Thoracic aorta (tissue), 2 donors: ENCODE measurements around the gene AKAP6. TPM values are rescaled to one million over a fixed set of nuclear protein-coding genes. Genes with fewer than 3 reads are reported as not detected.

Source experiments
- ATAC-seq: fragments of 150-250 bp; one replicate; pipeline ENCODE4 v1.8.0; 2017; ENCODE audit warnings: low read depth; ENCODE audit not compliant: insufficient number of reproducible peaks, low FRiP score
- DNase-seq: peaks from one replicate; pipeline ENCODE4 v3.0.0-alpha.2; 2020; ENCODE audit warnings: low spot score
- H3K27ac ChIP-seq, 2 donors: fragments of 200-600 bp; sonication (generic); 1 replicate in 1 of 2; 2 replicates in 1 of 2; pipeline ENCODE4 v1.5.1; 2016; ENCODE audit warnings: mild to moderate bottlenecking in 2 of 2, moderate library complexity in 2 of 2
- H3K27me3 ChIP-seq: fragments of 200-600 bp; sonication (generic); replicated peaks from 2 replicates; pipeline ENCODE4 v1.6.0; 2016; ENCODE audit warnings: mild to moderate bottlenecking; ENCODE audit not compliant: insufficient read depth
- H3K36me3 ChIP-seq: fragments of 200-600 bp; sonication (generic); one replicate; pipeline ENCODE4 v1.5.1; 2016
- H3K4me1 ChIP-seq, 2 donors: fragments of 200-600 bp; sonication (generic); 1 replicate in 1 of 2; 2 replicates in 1 of 2; pipeline versions ENCODE4 v1.5.1 to v1.6.0; 2016; ENCODE audit warnings: low read depth in 2 of 2, mild to moderate bottlenecking in 1 of 2; ENCODE audit not compliant: control insufficient read depth in 1 of 2
- H3K4me3 ChIP-seq: fragments of 200-600 bp; sonication (generic); 2 replicates; pipeline ENCODE4 v1.5.1; 2016; ENCODE audit warnings: mild to moderate bottlenecking
- H3K9me3 ChIP-seq: fragments of 200-600 bp; sonication (generic); 2 replicates; pipeline ENCODE4 v1.5.1; 2016
- CTCF ChIP-seq: fragments of 200-600 bp; sonication (generic); IDR thresholded peaks from one replicate; pipeline ENCODE4 v1.5.1; 2019; ENCODE audit warnings: antibody characterized with exemption
- total RNA-seq, 2 donors: library from RNA; depleted of rRNA; stranded (reverse); fragments of >200 nt; gene quantifications; one replicate each; pipeline versions ENCODE4 v1.1.0 to v1.2.3, GENCODE V29; 2016

Gene AKAP6
- total RNA-seq, 2 donors from 2014 or later: 78.9 to 104 TPM

GRCh38 chr14:32597771-32598170 lies 268.7 kb downstream of the AKAP6 start:
- Histone ChIP-seq H3K9me3 (no peaks in the 10 kb centered on the region), H3K4me1 (peaks cover 7 to 46% of the 10 kb centered on the region in 2 donors), H3K36me3 (no peaks in the 10 kb centered on the region), H3K27me3 (no peaks in the 10 kb centered on the region), H3K27ac (no peak overlapping the region), H3K4me3 (no peak overlapping the region)
- no peak for TF ChIP-seq CTCF
- DNase-seq: no peak
- ATAC-seq: no peak

GRCh38 chr14:32601069-32601468 lies 272.0 kb downstream of the AKAP6 start:
- Histone ChIP-seq H3K36me3 (no peaks in the 10 kb centered on the region), H3K27ac (no peak overlapping the region), H3K9me3 (no peaks in the 10 kb centered on the region), H3K4me3 (no peak overlapping the region), H3K27me3 (no peaks in the 10 kb centered on the region), H3K4me1 (peaks cover 0 to 17% of the 10 kb centered on the region in 2 donors)
- no peak for DNase-seq
- no peak for TF ChIP-seq CTCF
- ATAC-seq: no peak

- DNase-seq: no peak
- ATAC-seq: no peak
- no peak for TF ChIP-seq CTCF
- no peak overlapping the region for H3K4me3 ChIP-seq
- no peaks in the 10 kb centered on the region for H3K27me3 ChIP-seq
- no peak overlapping the region for H3K27ac ChIP-seq
- H3K36me3 ChIP-seq: no peaks in the 10 kb centered on the region
- H3K4me1 ChIP-seq: peaks cover 2 to 23% of the 10 kb centered on the region in 2 donors
- H3K9me3 ChIP-seq: no peaks in the 10 kb centered on the region
Measured at GRCh38 chr14:32601906-32602305, 272.8 kb downstream of the AKAP6 start.

GRCh38 chr14:32602699-32603098 lies 273.6 kb downstream of the AKAP6 start:
- peaks cover 10 to 31% of the 10 kb centered on the region in 2 donors for H3K4me1 ChIP-seq
- H3K27me3 ChIP-seq: no peaks in the 10 kb centered on the region
- no peak for TF ChIP-seq CTCF
- DNase-seq (no peak), ATAC-seq (no peak)
- no peak overlapping the region for H3K27ac ChIP-seq
- no peaks in the 10 kb centered on the region for H3K9me3 ChIP-seq
- H3K36me3 ChIP-seq: no peaks in the 10 kb centered on the region
- H3K4me3 ChIP-seq: no peak overlapping the region

GRCh38 chr14:32603992-32604565 lies 275.0 kb downstream of the AKAP6 start:
- ATAC-seq: no peak
- TF ChIP-seq CTCF: no peak
- no peaks in the 10 kb centered on the region for H3K27me3 ChIP-seq

More at GRCh38 chr14:32603992-32604565, 275.0 kb downstream of the AKAP6 start:
- H3K9me3 ChIP-seq: no peaks in the 10 kb centered on the region
- H3K4me3 ChIP-seq: no peak overlapping the region
- no peaks in the 10 kb centered on the region for H3K36me3 ChIP-seq
- no peak for DNase-seq
- no peak overlapping the region for H3K27ac ChIP-seq
- peaks cover 10 to 45% of the 10 kb centered on the region in 2 donors for H3K4me1 ChIP-seq
